ENCODE measurements around the gene NTN3.
A peak's percentile ranks its signal among the peaks of the same experiment; 100 is the strongest.
"Not testable (repeated sequence)": the region's sequence is repeated elsewhere in the genome, so short reads cannot be mapped to it uniquely, and the experiment has no call there.

The NTN3 gene

GRCh38 chr16:2441143-2441804 is 29.8 kb upstream of the NTN3 start:
- not testable (repeated sequence) for DNase-seq

- no peak for DNase-seq
Measured at GRCh38 chr16:2443555-2443954, 27.5 kb upstream of the NTN3 start.

- no peak for DNase-seq
Measured at GRCh38 chr16:2447920-2448583, 23.0 kb upstream of the NTN3 start.

- DNase-seq = no peak
Measured at GRCh38 chr16:2449118-2449517, 22.0 kb upstream of the NTN3 start.

- DNase-seq = no peak
Measured at GRCh38 chr16:2450535-2450934, 20.6 kb upstream of the NTN3 start.

GRCh38 chr16:2450975-2451381 is 20.1 kb upstream of the NTN3 start:
- no peak for DNase-seq

GRCh38 chr16:2451851-2452320 is 19.2 kb upstream of the NTN3 start:
- no peak for DNase-seq

GRCh38 chr16:2452650-2453049 is 18.4 kb upstream of the NTN3 start:
- no peak for DNase-seq

- DNase-seq = no peak
Measured at GRCh38 chr16:2455081-2455845, 15.8 kb upstream of the NTN3 start.

- DNase-seq = no peak
Measured at GRCh38 chr16:2456551-2457153, 14.4 kb upstream of the NTN3 start.

GRCh38 chr16:2457267-2457666 is 13.8 kb upstream of the NTN3 start:
- no peak for DNase-seq

- DNase-seq = no peak
Measured at GRCh38 chr16:2457946-2458345, 13.2 kb upstream of the NTN3 start.

GRCh38 chr16:2458887-2459646 is 12.0 kb upstream of the NTN3 start:
- DNase-seq = no peak

GRCh38 chr16:2459647-2460390 is 11.3 kb upstream of the NTN3 start, which contains the start of gene TEDC2:
TEDC2 (plus strand) TSS chr16:2460109; CDS start chr16:2460145, 36 bp downstream.
- DNase-seq = peak; percentile 97

GRCh38 chr16:2460391-2460713 is 10.7 kb upstream of the NTN3 start:
- DNase-seq = no peak

GRCh38 chr16:2460916-2461315 is 10.2 kb upstream of the NTN3 start:
- no peak for DNase-seq

- no peak for DNase-seq
Measured at GRCh38 chr16:2462031-2462866, 8.8 kb upstream of the NTN3 start.

GRCh38 chr16:2464333-2464732 is 6.8 kb upstream of the NTN3 start:
- no peak for DNase-seq

- no peak for DNase-seq
Measured at GRCh38 chr16:2465653-2466415, 5.3 kb upstream of the NTN3 start.

Data from stimulated activated CD4-positive, alpha-beta T cell treated with anti-CD3 and anti-CD28 coated beads, Interleukin-2, amount 100 ng/mL, for 48 hours (primary cell).